Gastroesophageal sphincter (tissue), 4 donors: Measurements from ENCODE around the gene ENTPD1. TPM values are rescaled to one million over a fixed set of nuclear protein-coding genes. Genes with fewer than 3 reads are reported as not detected.

Experiments used
- ATAC-seq: fragments of 150-250 bp; one replicate; pipeline ENCODE4 v1.9.1; 2016; ENCODE audit warnings: mild to moderate bottlenecking, moderate library complexity
- H3K27ac ChIP-seq, 4 donors: fragments of 200-600 bp; sonication (generic) in 3 of 4; 1 replicate in 3 of 4; 2 replicates in 1 of 4; pipeline ENCODE4 v1.5.1; 2016 to 2019
- H3K27me3 ChIP-seq: fragments of 200-600 bp; sonication (generic); one replicate; pipeline ENCODE4 v1.5.1; 2019
- H3K36me3 ChIP-seq, 2 donors: fragments of 200-600 bp; sonication (generic); one replicate each; pipeline ENCODE4 v1.5.1; 2019; ENCODE audit warnings: control low read depth in 1 of 2
- H3K4me1 ChIP-seq, 3 donors: fragments of 200-600 bp; sonication (generic); 1 replicate in 2 of 3; 2 replicates in 1 of 3; pipeline ENCODE4 v1.5.1; 2016 to 2019; ENCODE audit warnings: control low read depth in 2 of 3
- H3K4me3 ChIP-seq, 2 donors: fragments of 200-600 bp; sonication (generic); one replicate each; pipeline ENCODE4 v1.5.1; 2019; ENCODE audit warnings: mild to moderate bottlenecking in 1 of 2, moderate library complexity in 1 of 2
- H3K9me3 ChIP-seq, 3 donors: fragments of 200-600 bp; sonication (generic); one replicate each; pipeline ENCODE4 v1.5.1; 2017 to 2019; ENCODE audit warnings: control low read depth in 2 of 3
- EP300 ChIP-seq: sonication (generic); formaldehyde crosslinking; IDR thresholded peaks from one replicate; pipeline ENCODE4 v1.6.1; 2017; ENCODE audit warnings: antibody characterized with exemption, mild to moderate bottlenecking
- POLR2A ChIP-seq, 2 donors: fragments of 450-650 bp; IDR thresholded peaks; one replicate each; pipeline ENCODE4 v1.6.1; 2017; ENCODE audit warnings: antibody characterized with exemption in 2 of 2, mild to moderate bottlenecking in 2 of 2, moderate library complexity in 1 of 2
- POLR2AphosphoS5 ChIP-seq: sonication (generic); formaldehyde crosslinking; IDR thresholded peaks from one replicate; pipeline ENCODE4 v1.6.1; 2017; ENCODE audit warnings: antibody characterized with exemption
- WGBS, 2 donors: methylation state at CpG; one replicate each; pipeline ENCODE4 v1.1.5; 2018; ENCODE audit warnings: low coverage in 1 of 2; 5-methylcytosine and 5-hydroxymethylcytosine counted together
- total RNA-seq, 4 donors: library from RNA; depleted of rRNA; stranded (reverse); fragments of >200 nt; gene quantifications; one replicate each; pipeline ENCODE4 v1.1.0, GENCODE V29; 2016
- TF ChIP-seq, protein P1 (sequence below), 4 experiments: fragments of 200-600 bp in 2 of 4; fragments of 450-650 bp in 2 of 4; sonication (generic) in 1 of 4; IDR thresholded peaks; one replicate each; pipeline ENCODE4 v1.5.1; 2017 to 2019; ENCODE audit warnings: antibody characterized with exemption in 4 of 4, mild to moderate bottlenecking in 2 of 4, moderate library complexity in 2 of 4

ENTPD1 gene
- total RNA-seq, 4 donors from 2014 or later = 34.4 to 69.7 (median 39.3) TPM

DNA sequence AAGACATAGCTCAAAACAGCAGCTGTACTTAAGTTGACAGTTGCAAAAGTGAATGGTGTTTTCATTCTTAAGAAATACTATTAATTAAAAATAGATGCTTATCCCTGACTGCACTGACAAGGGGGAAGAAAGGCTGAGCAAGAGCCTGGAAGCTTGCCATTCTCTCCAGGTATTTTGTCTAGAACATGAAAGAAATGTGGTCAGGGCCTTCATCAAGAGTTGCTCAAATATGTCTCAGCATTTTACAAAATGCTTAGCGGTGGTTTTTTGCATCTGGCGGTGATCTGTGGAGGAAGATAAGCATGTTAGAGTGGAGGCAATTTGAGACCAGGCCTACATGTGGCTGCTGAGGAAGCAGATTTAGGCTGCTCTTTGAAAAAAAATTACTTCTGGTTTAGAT, 105.4 kb downstream of the ENTPD1 start:
- no peak overlapping the region for H3K27ac ChIP-seq
- TF ChIP-seq POLR2AphosphoS5 = no peak
- TF ChIP-seq, protein P1, sequence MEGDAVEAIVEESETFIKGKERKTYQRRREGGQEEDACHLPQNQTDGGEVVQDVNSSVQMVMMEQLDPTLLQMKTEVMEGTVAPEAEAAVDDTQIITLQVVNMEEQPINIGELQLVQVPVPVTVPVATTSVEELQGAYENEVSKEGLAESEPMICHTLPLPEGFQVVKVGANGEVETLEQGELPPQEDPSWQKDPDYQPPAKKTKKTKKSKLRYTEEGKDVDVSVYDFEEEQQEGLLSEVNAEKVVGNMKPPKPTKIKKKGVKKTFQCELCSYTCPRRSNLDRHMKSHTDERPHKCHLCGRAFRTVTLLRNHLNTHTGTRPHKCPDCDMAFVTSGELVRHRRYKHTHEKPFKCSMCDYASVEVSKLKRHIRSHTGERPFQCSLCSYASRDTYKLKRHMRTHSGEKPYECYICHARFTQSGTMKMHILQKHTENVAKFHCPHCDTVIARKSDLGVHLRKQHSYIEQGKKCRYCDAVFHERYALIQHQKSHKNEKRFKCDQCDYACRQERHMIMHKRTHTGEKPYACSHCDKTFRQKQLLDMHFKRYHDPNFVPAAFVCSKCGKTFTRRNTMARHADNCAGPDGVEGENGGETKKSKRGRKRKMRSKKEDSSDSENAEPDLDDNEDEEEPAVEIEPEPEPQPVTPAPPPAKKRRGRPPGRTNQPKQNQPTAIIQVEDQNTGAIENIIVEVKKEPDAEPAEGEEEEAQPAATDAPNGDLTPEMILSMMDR (IDR thresholded peaks at IDR 0.05) = no peak
- TF ChIP-seq POLR2A (IDR thresholded peaks at IDR 0.05) = no peak
- no peak for TF ChIP-seq EP300
- 87 to 100% methylated on average over 2 of the region's 2 CpGs for WGBS, 2 donors

DNA sequence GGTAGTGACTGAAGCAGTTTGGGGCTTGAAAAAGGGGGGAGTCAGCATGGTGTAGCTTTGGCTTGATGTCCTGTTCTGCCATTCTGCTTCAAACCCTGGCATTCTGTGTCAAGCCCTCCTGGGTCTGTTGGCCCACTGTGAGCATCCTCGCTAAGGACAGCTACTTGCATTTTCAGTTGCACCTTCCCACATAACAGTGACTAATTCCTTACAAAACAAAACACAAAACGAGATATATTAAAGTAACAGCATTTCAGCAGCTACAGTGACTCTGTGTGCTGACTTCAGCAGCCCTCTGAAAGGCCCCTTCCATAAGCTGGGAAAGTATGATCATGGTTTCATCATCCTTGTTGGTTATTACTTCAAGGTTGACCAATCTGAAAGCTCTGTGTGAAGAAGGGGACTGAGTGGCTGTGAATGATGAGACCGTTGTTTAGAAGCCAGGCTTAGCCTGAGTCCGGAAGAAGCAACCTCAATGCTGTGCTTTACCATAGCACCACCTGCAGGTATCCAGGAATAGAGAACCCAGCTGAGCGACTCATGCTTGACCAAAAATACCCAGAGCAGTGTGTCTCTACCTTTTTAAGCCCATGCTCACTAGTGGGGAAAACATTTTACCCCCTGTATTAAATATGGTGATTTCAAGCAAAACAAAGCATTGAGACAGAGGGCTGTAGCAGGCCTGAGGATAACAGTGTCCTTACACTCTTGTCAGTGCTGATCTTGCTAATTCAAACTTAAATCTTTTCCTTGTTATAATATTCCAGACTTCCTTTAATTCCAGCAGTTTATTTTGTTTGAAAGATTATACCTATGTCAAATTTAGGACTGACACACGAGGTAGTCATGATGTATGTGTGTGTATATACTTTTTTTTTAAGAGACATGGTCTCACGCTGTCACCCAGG, 109.2 kb downstream of the ENTPD1 start:
- Histone ChIP-seq H3K9me3 (no peaks in the 10 kb centered on the region), H3K4me3 (no peak overlapping the region), H3K4me1 (peaks cover 0 to 19% (median 0%) of the 10 kb centered on the region in 3 donors), H3K27ac (peak overlapping the region in 3 of 4 donors; percentile 30 to 46 (median 39)), H3K27me3 (no peaks in the 10 kb centered on the region), H3K36me3 (peaks cover 0 to 66% of the 10 kb centered on the region in 2 donors)
- ATAC-seq = peak; percentile 87
- WGBS, 2 donors = 15 to 27% methylated on average over 5 to 7 of the region's 7 CpGs
- TF ChIP-seq POLR2A (IDR thresholded peaks at IDR 0.05) = no peak
- TF ChIP-seq, protein P1 (IDR thresholded peaks at IDR 0.05) = peak; percentile 58 to 70 (median 65)

More for the DNA sequence above, 105.4 kb downstream of the ENTPD1 start:
- Histone ChIP-seq H3K4me1 (peaks cover 0 to 24% (median 0%) of the 10 kb centered on the region in 3 donors), H3K27me3 (no peaks in the 10 kb centered on the region), H3K4me3 (no peak overlapping the region), H3K36me3 (peaks cover 0 to 40% of the 10 kb centered on the region in 2 donors), H3K9me3 (no peaks in the 10 kb centered on the region)
- no peak for ATAC-seq

DNA sequence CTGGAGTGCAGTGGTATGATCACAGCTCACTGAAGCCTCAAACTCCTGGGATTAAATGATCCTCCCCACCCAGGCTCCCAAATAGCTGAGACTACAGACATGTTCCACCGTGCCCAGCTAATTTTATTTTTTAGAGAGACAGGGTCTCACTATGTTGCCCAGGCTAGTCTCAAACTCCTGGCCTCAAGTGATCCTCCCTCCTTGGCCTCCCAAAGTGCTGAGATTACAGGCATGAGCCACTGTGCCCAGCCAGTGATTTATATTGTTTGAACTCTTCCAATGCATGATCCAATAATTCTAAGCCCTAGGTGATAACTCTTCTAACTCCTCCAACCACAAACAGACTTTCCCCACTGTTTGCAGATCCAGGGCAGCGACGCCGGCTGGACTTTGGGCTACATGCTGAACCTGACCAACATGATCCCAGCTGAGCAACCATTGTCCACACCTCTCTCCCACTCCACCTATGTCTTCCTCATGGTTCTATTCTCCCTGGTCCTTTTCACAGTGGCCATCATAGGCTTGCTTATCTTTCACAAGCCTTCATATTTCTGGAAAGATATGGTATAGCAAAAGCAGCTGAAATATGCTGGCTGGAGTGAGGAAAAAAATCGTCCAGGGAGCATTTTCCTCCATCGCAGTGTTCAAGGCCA, 110.0 kb downstream of the ENTPD1 start:
- no peak for ATAC-seq
- WGBS, 2 donors = 78 to 91% methylated on average over 6 of the region's 6 CpGs
- H3K4me1 ChIP-seq = peaks cover 0 to 13% (median 0%) of the 10 kb centered on the region in 3 donors
- no peak overlapping the region for H3K27ac ChIP-seq
- H3K4me3 ChIP-seq = no peak overlapping the region
- TF ChIP-seq POLR2AphosphoS5 = no peak
- no peak for TF ChIP-seq POLR2A (IDR thresholded peaks at IDR 0.05)
- no peak for TF ChIP-seq EP300
- TF ChIP-seq, protein P1 (IDR thresholded peaks at IDR 0.05) = no peak
- peaks cover 0 to 66% of the 10 kb centered on the region in 2 donors for H3K36me3 ChIP-seq
- no peaks in the 10 kb centered on the region for H3K27me3 ChIP-seq
- H3K9me3 ChIP-seq = no peaks in the 10 kb centered on the region

DNA sequence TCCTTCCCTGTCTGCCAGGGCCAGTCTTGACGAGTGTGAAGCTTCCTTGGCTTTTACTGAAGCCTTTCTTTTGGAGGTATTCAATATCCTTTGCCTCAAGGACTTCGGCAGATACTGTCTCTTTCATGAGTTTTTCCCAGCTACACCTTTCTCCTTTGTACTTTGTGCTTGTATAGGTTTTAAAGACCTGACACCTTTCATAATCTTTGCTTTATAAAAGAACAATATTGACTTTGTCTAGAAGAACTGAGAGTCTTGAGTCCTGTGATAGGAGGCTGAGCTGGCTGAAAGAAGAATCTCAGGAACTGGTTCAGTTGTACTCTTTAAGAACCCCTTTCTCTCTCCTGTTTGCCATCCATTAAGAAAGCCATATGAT, 110.5 kb downstream of the ENTPD1 start:
- 73 to 92% methylated on average over 2 of the region's 2 CpGs for WGBS, 2 donors
- H3K36me3 ChIP-seq = peaks cover 0 to 65% of the 10 kb centered on the region in 2 donors
- no peaks in the 10 kb centered on the region for H3K27me3 ChIP-seq
- no peak for ATAC-seq
- H3K9me3 ChIP-seq = no peaks in the 10 kb centered on the region
- peaks cover 0 to 12% (median 0%) of the 10 kb centered on the region in 3 donors for H3K4me1 ChIP-seq
- TF ChIP-seq, protein P1 (IDR thresholded peaks at IDR 0.05) = no peak
- TF ChIP-seq POLR2A (IDR thresholded peaks at IDR 0.05) (no peak), POLR2AphosphoS5 (no peak), EP300 (no peak)
- no peak overlapping the region for H3K4me3 ChIP-seq
- no peak overlapping the region for H3K27ac ChIP-seq
